Measurements from ENCODE around the gene IYD. TPM values are rescaled to one million over a fixed set of nuclear protein-coding genes. Genes with fewer than 3 reads are reported as not detected.
A peak's percentile ranks its signal among the peaks of the same experiment; 100 is the strongest.

Gene IYD
- polyA plus RNA-seq, 1 of the 3 experiments (the other 2 are of a cell fraction) = not detected

DNA sequence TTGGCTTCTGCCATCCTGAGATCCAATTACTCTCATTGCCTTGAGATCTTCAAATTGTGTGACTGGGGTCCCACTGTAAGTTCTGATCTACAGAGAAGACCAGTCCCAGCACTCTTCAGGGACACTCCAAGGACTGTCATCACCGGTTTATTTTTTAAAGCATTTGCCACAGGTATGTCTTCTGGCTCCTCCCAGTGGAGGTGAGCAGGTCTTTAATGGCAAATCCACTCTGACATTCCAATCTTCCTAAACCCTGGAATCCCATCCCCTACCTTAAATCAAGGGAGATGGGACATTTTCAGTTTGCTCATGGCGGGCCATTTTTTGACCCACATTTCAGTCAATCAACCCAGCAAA lies 35.2 kb upstream of the IYD start:
- 5% methylated on average over 2 of the region's 2 CpGs for WGBS (ENCODE audit: low lambda C conversion rate)
- TF ChIP-seq FOSL2 (IDR thresholded peaks at IDR 0.05; ENCODE audit: borderline replicate concordance, low read depth) = no peak
- TF ChIP-seq SMC3 (IDR thresholded peaks at IDR 0.05; ENCODE audit: low read depth, low read length) = no peak
- no peak for TF ChIP-seq ELF1 (IDR thresholded peaks at IDR 0.05)

DNA sequence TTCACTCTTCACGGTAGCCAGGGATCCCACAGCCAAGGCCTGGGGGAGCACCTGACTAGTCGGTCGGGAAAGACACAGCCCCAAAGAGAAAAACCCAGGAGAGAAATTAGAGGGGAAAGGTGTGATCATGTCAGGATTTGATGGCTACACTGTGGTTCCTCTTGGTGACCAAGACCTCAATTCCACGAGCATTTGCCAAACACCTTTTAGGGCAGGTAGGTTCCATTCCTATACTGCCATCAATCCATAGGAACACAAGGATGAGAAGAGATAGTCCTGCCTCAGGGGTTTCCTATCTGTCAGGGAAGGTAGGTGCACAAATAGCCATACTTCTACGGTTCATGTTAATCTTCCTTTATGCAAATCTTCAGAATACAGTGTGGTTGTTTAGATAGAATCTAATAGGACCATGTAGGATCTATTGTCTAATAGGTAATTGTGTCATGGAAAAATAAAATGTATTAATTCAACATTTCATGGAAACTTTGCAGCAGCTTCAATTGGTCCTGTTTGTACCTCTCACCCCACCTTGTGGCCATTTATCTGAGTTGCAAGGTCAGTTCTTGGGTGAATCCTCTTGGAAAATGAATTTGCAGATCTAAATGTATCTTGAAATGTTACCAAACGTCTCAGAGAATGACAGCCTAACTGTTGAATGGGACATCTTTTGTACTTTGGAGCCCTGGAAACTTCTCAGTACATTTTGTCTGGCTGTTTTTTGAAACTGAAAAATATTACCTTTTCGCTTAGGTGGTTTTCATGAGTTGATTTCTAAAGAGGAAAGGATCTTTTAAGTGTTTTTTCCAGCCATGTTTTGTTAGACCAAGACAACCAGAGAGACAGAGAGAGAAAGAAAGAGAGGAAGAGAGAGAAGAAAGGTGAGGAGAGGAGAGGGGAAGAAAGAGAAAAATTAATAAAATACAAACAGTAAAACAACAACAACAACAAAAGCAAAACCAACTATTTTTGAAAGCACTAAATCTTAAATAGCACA lies 33.7 kb upstream of the IYD start:
- Histone ChIP-seq H3F3A (replicated peaks; ENCODE audit: insufficient read depth) (no peaks in the 10 kb centered on the region), H3K27ac (ENCODE audit: low read depth in 2 of 2, low read length in 1 of 2) (no peak overlapping the region), H3K9ac (no peak overlapping the region), H3K9me2 (no peaks in the 10 kb centered on the region), H3K36me3 (replicated peaks in 1 of 2; ENCODE audit: control insufficient read depth in 1 of 2, insufficient read depth in 2 of 2, low read length in 1 of 2) (no peaks in the 10 kb centered on the region), H3K4me1 (ENCODE audit: control insufficient read depth in 1 of 2, insufficient read depth in 2 of 2, low read depth in 1 of 2, low read length in 1 of 2) (no peaks in the 10 kb centered on the region), H3K27me3 (ENCODE audit: insufficient read depth) (no peaks in the 10 kb centered on the region), H3K9me3 (no peaks in the 10 kb centered on the region), H3K4me2 (no peak overlapping the region), H3K79me2 (ENCODE audit: insufficient read depth) (no peaks in the 10 kb centered on the region), H3K4me3 (ENCODE audit: low read depth in 2 of 2, low read length in 1 of 2) (no peak overlapping the region; a peak in 1 of 4 replicates), H2AFZ (ENCODE audit: low read depth) (no peak overlapping the region), H4K20me1 (ENCODE audit: insufficient read depth) (no peaks in the 10 kb centered on the region)
- CTCF ChIA-PET = interaction anchor here (0.6 to 1.1 kb wide), 7 partner anchors 9 to 255 kb away, joined by 3 to 5 read pairs (median 4); no protein-coding TSS in a partner anchor
- POLR2A ChIA-PET = no interaction called here
- peak; percentile 41 for DNase-seq
- WGBS (ENCODE audit: low lambda C conversion rate) = 5% methylated on average over 7 of the region's 7 CpGs
- TF ChIP-seq YY1 (IDR thresholded peaks at IDR 0.05; ENCODE audit: low read depth) (no peak), TEAD4 (IDR thresholded peaks at IDR 0.05; ENCODE audit: borderline replicate concordance, insufficient read depth) (no peak), RAD21 (IDR thresholded peaks at IDR 0.05; ENCODE audit: low read length) (peak; percentile 67), MEF2A (IDR thresholded peaks at IDR 0.05; ENCODE audit: borderline replicate concordance, low read depth) (no peak), MXI1 (IDR thresholded peaks at IDR 0.05; ENCODE audit: low read depth, low read length) (no peak), JUND (IDR thresholded peaks at IDR 0.05) (no peak), TCF12 (IDR thresholded peaks at IDR 0.05) (no peak), GABPA (IDR thresholded peaks at IDR 0.05; ENCODE audit: low read depth) (no peak), ELF1 (IDR thresholded peaks at IDR 0.05) (no peak), TAF1 (IDR thresholded peaks at IDR 0.05; ENCODE audit: borderline replicate concordance, low read depth, low read length) (no peak), EZH2phosphoT487 (IDR thresholded peaks at IDR 0.05; ENCODE audit: borderline replicate concordance, low read depth) (no peak), RCOR1 (IDR thresholded peaks at IDR 0.05; ENCODE audit: low read length) (no peak), NFIC (IDR thresholded peaks at IDR 0.05; ENCODE audit: borderline replicate concordance) (no peak), GATA2 (CRISPR knock-in tag; IDR thresholded peaks at IDR 0.05) (no peak), SIN3A (IDR thresholded peaks at IDR 0.05; ENCODE audit: borderline replicate concordance, low read depth, low read length) (no peak), POLR2AphosphoS5 (IDR thresholded peaks at IDR 0.05; ENCODE audit: low read depth, low read length) (no peak), FOXM1 (IDR thresholded peaks at IDR 0.05; ENCODE audit: low read depth) (no peak)
- TF ChIP-seq, protein P1, sequence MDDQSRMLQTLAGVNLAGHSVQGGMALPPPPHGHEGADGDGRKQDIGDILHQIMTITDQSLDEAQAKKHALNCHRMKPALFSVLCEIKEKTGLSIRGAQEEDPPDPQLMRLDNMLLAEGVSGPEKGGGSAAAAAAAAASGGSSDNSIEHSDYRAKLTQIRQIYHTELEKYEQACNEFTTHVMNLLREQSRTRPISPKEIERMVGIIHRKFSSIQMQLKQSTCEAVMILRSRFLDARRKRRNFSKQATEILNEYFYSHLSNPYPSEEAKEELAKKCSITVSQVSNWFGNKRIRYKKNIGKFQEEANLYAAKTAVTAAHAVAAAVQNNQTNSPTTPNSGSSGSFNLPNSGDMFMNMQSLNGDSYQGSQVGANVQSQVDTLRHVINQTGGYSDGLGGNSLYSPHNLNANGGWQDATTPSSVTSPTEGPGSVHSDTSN (IDR thresholded peaks at IDR 0.05) = no peak
- TF ChIP-seq, protein P2, sequence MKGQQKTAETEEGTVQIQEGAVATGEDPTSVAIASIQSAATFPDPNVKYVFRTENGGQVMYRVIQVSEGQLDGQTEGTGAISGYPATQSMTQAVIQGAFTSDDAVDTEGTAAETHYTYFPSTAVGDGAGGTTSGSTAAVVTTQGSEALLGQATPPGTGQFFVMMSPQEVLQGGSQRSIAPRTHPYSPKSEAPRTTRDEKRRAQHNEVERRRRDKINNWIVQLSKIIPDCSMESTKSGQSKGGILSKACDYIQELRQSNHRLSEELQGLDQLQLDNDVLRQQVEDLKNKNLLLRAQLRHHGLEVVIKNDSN (IDR thresholded peaks at IDR 0.05; ENCODE audit: borderline replicate concordance, low read depth) = no peak
- TF ChIP-seq, protein P3, sequence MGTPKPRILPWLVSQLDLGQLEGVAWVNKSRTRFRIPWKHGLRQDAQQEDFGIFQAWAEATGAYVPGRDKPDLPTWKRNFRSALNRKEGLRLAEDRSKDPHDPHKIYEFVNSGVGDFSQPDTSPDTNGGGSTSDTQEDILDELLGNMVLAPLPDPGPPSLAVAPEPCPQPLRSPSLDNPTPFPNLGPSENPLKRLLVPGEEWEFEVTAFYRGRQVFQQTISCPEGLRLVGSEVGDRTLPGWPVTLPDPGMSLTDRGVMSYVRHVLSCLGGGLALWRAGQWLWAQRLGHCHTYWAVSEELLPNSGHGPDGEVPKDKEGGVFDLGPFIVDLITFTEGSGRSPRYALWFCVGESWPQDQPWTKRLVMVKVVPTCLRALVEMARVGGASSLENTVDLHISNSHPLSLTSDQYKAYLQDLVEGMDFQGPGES (IDR thresholded peaks at IDR 0.05; ENCODE audit: low read depth, low read length) = no peak
- TF ChIP-seq, protein P4, sequence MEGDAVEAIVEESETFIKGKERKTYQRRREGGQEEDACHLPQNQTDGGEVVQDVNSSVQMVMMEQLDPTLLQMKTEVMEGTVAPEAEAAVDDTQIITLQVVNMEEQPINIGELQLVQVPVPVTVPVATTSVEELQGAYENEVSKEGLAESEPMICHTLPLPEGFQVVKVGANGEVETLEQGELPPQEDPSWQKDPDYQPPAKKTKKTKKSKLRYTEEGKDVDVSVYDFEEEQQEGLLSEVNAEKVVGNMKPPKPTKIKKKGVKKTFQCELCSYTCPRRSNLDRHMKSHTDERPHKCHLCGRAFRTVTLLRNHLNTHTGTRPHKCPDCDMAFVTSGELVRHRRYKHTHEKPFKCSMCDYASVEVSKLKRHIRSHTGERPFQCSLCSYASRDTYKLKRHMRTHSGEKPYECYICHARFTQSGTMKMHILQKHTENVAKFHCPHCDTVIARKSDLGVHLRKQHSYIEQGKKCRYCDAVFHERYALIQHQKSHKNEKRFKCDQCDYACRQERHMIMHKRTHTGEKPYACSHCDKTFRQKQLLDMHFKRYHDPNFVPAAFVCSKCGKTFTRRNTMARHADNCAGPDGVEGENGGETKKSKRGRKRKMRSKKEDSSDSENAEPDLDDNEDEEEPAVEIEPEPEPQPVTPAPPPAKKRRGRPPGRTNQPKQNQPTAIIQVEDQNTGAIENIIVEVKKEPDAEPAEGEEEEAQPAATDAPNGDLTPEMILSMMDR (IDR thresholded peaks at IDR 0.05) = peak; percentile 75

More for the DNA sequence above, 35.2 kb upstream of the IYD start:
- ChIA-PET CTCF (no interaction called here), POLR2A (no interaction called here)
- Histone ChIP-seq H2AFZ (ENCODE audit: low read depth) (no peak overlapping the region), H3K36me3 (replicated peaks in 1 of 2; ENCODE audit: control insufficient read depth in 1 of 2, insufficient read depth in 2 of 2, low read length in 1 of 2) (no peaks in the 10 kb centered on the region), H3K79me2 (ENCODE audit: insufficient read depth) (no peaks in the 10 kb centered on the region), H4K20me1 (ENCODE audit: insufficient read depth) (no peaks in the 10 kb centered on the region), H3K9ac (no peak overlapping the region), H3K27me3 (ENCODE audit: insufficient read depth) (no peaks in the 10 kb centered on the region), H3K4me2 (no peak overlapping the region), H3K4me3 (ENCODE audit: low read depth in 2 of 2, low read length in 1 of 2) (no peak overlapping the region), H3K9me3 (no peaks in the 10 kb centered on the region), H3K9me2 (no peaks in the 10 kb centered on the region), H3F3A (replicated peaks; ENCODE audit: insufficient read depth) (no peaks in the 10 kb centered on the region), H3K27ac (ENCODE audit: low read depth in 2 of 2, low read length in 1 of 2) (no peak overlapping the region), H3K4me1 (ENCODE audit: control insufficient read depth in 1 of 2, insufficient read depth in 2 of 2, low read depth in 1 of 2, low read length in 1 of 2) (no peaks in the 10 kb centered on the region)
- DNase-seq = no peak
